Duodenal mucosa (tissue), 2 donors: ENCODE results near the gene GPR17.

Experiments
- H3K27ac ChIP-seq: one replicate; pipeline ENCODE4 v1.7.0; 2013; ENCODE audit warnings: low read depth, low read length
- H3K27me3 ChIP-seq, 2 donors: one replicate each; pipeline ENCODE4 v1.7.0; 2013; ENCODE audit warnings: low read length in 2 of 2, control low read depth in 1 of 2; ENCODE audit not compliant: insufficient read depth in 2 of 2, control insufficient read depth in 1 of 2
- H3K36me3 ChIP-seq, 2 donors: one replicate each; pipeline ENCODE4 v1.7.0; 2013; ENCODE audit warnings: low read length in 2 of 2, control low read depth in 1 of 2; ENCODE audit not compliant: insufficient read depth in 2 of 2, control insufficient read depth in 1 of 2
- H3K4me1 ChIP-seq, 2 donors: one replicate each; pipeline ENCODE4 v1.7.0; 2013; ENCODE audit warnings: low read length in 2 of 2, control low read depth in 1 of 2; ENCODE audit not compliant: insufficient read depth in 2 of 2, control insufficient read depth in 1 of 2
- H3K4me3 ChIP-seq, 2 donors: one replicate each; pipeline ENCODE4 v1.7.0; 2013; ENCODE audit warnings: low read length in 2 of 2, low read depth in 1 of 2
- H3K9ac ChIP-seq, 2 donors: one replicate each; pipeline ENCODE4 v1.7.0; 2013; ENCODE audit warnings: low read length in 2 of 2, low read depth in 1 of 2
- H3K9me3 ChIP-seq, 2 donors: one replicate each; pipeline ENCODE4 v1.7.0; 2013; ENCODE audit warnings: low read length in 2 of 2, control low read depth in 1 of 2; ENCODE audit not compliant: control insufficient read depth in 1 of 2

GPR17 gene

GRCh38 chr2:127673291-127674069 lies 27.5 kb downstream of the GPR17 start:
- H3K9ac ChIP-seq: peak overlapping the region in 1 of 2 donors; percentile 18
- peak overlapping the region in 1 of 2 donors; percentile 52 for H3K4me3 ChIP-seq
- H3K27ac ChIP-seq: no peak overlapping the region
- H3K36me3 ChIP-seq: no peaks in the 10 kb centered on the region
- H3K9me3 ChIP-seq: no peaks in the 10 kb centered on the region
- peaks cover 0 to 6% of the 10 kb centered on the region in 2 donors for H3K4me1 ChIP-seq
- peaks cover 45 to 62% of the 10 kb centered on the region in 2 donors for H3K27me3 ChIP-seq

DNA sequence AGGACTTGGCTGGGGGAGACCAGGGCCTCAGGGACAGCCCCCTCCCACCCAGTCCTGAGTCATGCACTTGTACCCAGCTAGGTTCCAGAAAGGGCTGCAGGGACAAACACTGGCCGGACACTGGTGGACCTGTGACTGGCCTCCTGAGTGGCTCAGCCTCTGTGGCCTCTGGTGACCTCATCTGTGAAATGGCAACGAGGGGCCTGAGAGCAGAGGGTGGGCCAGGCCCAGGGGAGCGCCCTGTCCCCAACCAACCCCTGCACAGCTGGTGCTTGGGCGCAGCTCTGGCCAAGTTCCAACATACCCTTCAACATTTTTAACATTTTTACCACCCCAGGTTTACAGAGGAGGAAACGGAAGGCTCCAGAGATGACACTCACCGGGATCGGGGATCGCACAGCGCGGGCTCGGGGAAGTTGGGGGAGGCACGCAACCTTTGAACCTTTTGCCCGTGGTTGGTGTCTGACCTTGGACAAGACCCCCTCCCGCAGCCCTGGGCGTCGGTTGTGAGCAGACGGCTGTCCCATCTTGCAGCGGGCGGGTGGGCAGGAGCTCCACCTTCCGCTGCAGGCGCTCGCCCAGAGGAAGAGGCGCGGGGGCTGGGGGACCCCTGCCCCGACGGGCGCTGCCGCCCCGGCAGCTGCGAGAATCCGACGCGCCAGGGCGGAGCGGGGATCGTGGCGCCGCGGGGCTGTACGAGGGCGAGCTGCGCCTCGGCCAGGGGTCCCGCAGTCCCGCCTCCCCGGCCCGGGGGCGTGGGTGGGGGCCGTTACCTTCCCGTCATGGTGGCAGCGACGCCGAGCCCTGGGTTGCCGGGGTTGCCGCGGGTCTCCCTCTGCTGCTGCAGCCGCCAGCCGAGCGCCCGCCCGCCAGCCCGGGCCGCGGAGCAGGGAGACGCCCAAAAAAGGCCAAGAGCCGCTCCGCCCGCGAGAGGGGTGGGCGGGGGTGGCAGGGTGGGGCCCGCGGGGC lies 28.6 kb downstream of the GPR17 start:
- Histone ChIP-seq H3K9ac (peak overlapping the region; percentile 15 to 25), H3K4me1 (peaks cover 0 to 6% of the 10 kb centered on the region in 2 donors), H3K36me3 (no peaks in the 10 kb centered on the region), H3K27me3 (peaks cover 45 to 64% of the 10 kb centered on the region in 2 donors), H3K4me3 (peak overlapping the region; percentile 52 to 55), H3K9me3 (no peaks in the 10 kb centered on the region), H3K27ac (peak overlapping the region; percentile 10)

- peak within 1 kb of the TSS; percentile 10 for H3K27ac ChIP-seq
- peak within 1 kb of the TSS; percentile 15 to 25 for H3K9ac ChIP-seq
- peak within 1 kb of the TSS; percentile 52 to 55 for H3K4me3 ChIP-seq
- no peaks in the 10 kb centered on the region for H3K36me3 ChIP-seq
- H3K27me3 ChIP-seq: peaks cover 45 to 63% of the 10 kb centered on the region in 2 donors
- H3K4me1 ChIP-seq: peaks cover 0 to 6% of the 10 kb centered on the region in 2 donors
- no peaks in the 10 kb centered on the region for H3K9me3 ChIP-seq
Observed at GRCh38 chr2:127675331-127676261, 29.6 kb downstream of the GPR17 start, which contains the start of gene LIMS2. Gene LIMS2 (minus strand): TSS chr2:127675530. CDS start chr2:127675024, 506 bp downstream.

DNA sequence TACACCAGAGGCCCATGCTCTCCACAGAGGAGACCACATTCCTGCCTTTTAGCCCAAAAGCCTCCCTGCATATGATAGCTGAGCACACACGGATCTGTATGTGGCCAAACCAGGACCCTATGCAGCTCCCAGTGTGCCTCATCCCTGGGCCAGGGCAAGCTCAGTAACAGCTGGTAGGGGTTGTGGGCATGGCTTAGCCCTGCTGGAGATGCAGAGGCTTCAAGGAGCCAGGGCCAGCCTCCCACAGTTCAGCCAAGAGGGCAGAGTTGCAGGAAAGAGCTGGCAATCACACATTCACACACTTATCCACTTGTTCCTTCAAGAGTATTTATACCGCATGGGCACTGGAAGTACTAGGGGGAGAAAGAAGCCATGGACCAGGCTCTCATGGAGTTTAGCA lies 31.0 kb downstream of the GPR17 start:
- Histone ChIP-seq H3K4me1 (peaks cover 0 to 9% of the 10 kb centered on the region in 2 donors), H3K36me3 (no peaks in the 10 kb centered on the region), H3K27ac (no peak overlapping the region), H3K27me3 (peaks cover 41 to 59% of the 10 kb centered on the region in 2 donors), H3K4me3 (no peak overlapping the region), H3K9ac (no peak overlapping the region), H3K9me3 (no peaks in the 10 kb centered on the region)

- Histone ChIP-seq H3K36me3 (no peaks in the 10 kb centered on the region), H3K4me1 (peaks cover 0 to 9% of the 10 kb centered on the region in 2 donors), H3K27ac (no peak overlapping the region), H3K9ac (no peak overlapping the region), H3K9me3 (no peaks in the 10 kb centered on the region), H3K27me3 (peaks cover 35 to 47% of the 10 kb centered on the region in 2 donors), H3K4me3 (no peak overlapping the region)
Observed at GRCh38 chr2:127678531-127678930, 32.6 kb downstream of the GPR17 start.

GRCh38 chr2:127678991-127679390 lies 33.0 kb downstream of the GPR17 start:
- peaks cover 0 to 9% of the 10 kb centered on the region in 2 donors for H3K4me1 ChIP-seq
- H3K27me3 ChIP-seq: peaks cover 30 to 42% of the 10 kb centered on the region in 2 donors
- no peak overlapping the region for H3K27ac ChIP-seq
- no peaks in the 10 kb centered on the region for H3K9me3 ChIP-seq
- H3K9ac ChIP-seq: no peak overlapping the region
- H3K36me3 ChIP-seq: no peaks in the 10 kb centered on the region
- no peak overlapping the region for H3K4me3 ChIP-seq

- H3K9me3 ChIP-seq: no peaks in the 10 kb centered on the region
- no peak overlapping the region for H3K9ac ChIP-seq
- H3K4me1 ChIP-seq: peaks cover 0 to 9% of the 10 kb centered on the region in 2 donors
- no peaks in the 10 kb centered on the region for H3K36me3 ChIP-seq
- H3K27me3 ChIP-seq: peaks cover 23 to 35% of the 10 kb centered on the region in 2 donors
- H3K27ac ChIP-seq: no peak overlapping the region
- no peak overlapping the region for H3K4me3 ChIP-seq
Observed at GRCh38 chr2:127679680-127680361, 33.9 kb downstream of the GPR17 start.

DNA sequence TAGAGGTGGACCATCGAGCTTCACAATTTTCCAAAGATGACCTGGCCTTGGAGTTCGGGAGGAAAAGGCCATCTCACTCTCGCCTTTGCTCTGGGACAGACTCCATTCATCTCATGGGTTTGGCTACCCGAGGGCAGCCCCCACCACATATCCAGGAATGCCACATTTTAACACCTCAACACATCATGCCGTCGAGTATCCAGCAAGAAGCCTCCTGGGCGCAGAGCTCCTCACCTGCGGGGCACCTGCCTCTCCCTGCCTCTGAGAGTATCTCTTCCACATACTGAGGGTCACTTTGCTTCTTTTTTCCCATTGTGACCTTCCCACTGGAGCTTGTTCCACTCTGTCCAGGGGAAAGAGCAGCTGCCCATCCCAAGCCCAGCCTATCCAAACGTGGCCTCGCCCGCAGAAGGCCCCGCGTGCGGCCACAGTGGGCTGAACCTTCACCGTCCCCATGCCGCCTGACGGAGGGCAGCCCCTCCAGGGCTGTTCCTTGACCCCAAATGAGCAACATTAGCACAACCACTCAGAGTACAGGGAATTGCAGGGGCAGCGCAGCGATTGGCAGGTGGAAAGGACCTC lies 34.8 kb downstream of the GPR17 start:
- Histone ChIP-seq H3K4me1 (peaks cover 0 to 7% of the 10 kb centered on the region in 2 donors), H3K36me3 (no peaks in the 10 kb centered on the region), H3K27ac (no peak overlapping the region), H3K9ac (no peak overlapping the region), H3K4me3 (no peak overlapping the region), H3K9me3 (no peaks in the 10 kb centered on the region), H3K27me3 (peaks cover 19 to 31% of the 10 kb centered on the region in 2 donors)
